ENCODE results near the gene ATOH7. TPM values are rescaled to one million over a fixed set of nuclear protein-coding genes. Genes with fewer than 3 reads are reported as not detected.

Gene ATOH7
- polyA plus RNA-seq, 3 donors, result not detected

DNA sequence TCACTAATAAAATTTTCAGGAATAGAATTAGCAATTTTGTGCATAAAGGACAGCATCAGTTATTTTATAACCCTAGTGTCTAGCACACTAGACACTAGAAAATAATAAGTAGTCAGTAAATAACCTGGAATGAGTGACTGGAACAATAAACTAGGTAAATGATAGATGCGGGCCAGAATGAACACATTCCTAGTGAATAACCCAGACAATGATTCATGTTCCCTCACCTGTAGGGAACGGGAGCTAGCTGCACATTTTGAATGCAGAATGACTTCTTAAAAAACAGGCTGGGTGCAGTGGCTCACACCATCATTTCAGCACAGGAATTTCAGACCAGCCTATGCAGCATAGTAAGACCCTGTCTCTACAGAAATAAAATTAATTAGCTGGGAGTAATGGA lies 3.2 kb upstream of the ATOH7 start:
- Histone ChIP-seq H3K27ac (ENCODE audit: low read depth in 1 of 2, low read length in 2 of 2) (no peak overlapping the region), H3K9me3 (replicated peaks in 1 of 2; ENCODE audit: control insufficient read depth in 1 of 2, insufficient read depth in 1 of 2, low read length in 2 of 2) (no peaks in the 10 kb centered on the region), H2AFZ (ENCODE audit: insufficient read depth, low read depth, low read length, poor library complexity, severe bottlenecking) (no peak overlapping the region), H3K4me2 (replicated peaks; ENCODE audit: extremely low read depth, low read length, poor library complexity, severe bottlenecking) (no peak overlapping the region), H3K36me3 (replicated peaks in 1 of 2; ENCODE audit: control insufficient read depth in 1 of 2, insufficient read depth in 2 of 2, low read length in 2 of 2) (no peaks in the 10 kb centered on the region), H3K9ac (ENCODE audit: insufficient read depth, low read length, poor library complexity, severe bottlenecking) (no peak overlapping the region), H3K27me3 (ENCODE audit: control insufficient read depth in 2 of 2, insufficient read depth in 2 of 2, low read length in 2 of 2) (peaks cover 11 to 29% of the 10 kb centered on the region in 2 donors), H4K20me1 (ENCODE audit: insufficient read depth, low read length) (no peaks in the 10 kb centered on the region), H3K4me1 (ENCODE audit: control insufficient read depth in 1 of 2, insufficient read depth in 2 of 2, low read length in 2 of 2) (peaks cover 10 to 13% of the 10 kb centered on the region in 2 donors), H3K4me3 (replicated peaks in 1 of 3; ENCODE audit: low read depth in 2 of 3, low read length in 3 of 3) (no peak overlapping the region), H3K79me2 (ENCODE audit: insufficient read depth, low read length) (no peaks in the 10 kb centered on the region)
- 83% methylated on average over 1 of the region's 2 CpGs for WGBS (ENCODE audit: insufficient coverage)
- Mint-ChIP-seq H3K36me3 (peaks cover 0 to 3% of the 10 kb centered on the region in 2 donors), H3K27ac (no peak overlapping the region), H3K4me3 (no peak overlapping the region), H3K9me3 (peaks cover 0 to 6% (median 0%) of the 10 kb centered on the region in 7 donors), H3K27me3 (ENCODE audit: low read depth in 3 of 3) (peaks cover 20 to 28% (median 23%) of the 10 kb centered on the region in 3 donors), H3K4me1 (peaks cover 12% of the 10 kb centered on the region)
- TF ChIP-seq, protein P1, sequence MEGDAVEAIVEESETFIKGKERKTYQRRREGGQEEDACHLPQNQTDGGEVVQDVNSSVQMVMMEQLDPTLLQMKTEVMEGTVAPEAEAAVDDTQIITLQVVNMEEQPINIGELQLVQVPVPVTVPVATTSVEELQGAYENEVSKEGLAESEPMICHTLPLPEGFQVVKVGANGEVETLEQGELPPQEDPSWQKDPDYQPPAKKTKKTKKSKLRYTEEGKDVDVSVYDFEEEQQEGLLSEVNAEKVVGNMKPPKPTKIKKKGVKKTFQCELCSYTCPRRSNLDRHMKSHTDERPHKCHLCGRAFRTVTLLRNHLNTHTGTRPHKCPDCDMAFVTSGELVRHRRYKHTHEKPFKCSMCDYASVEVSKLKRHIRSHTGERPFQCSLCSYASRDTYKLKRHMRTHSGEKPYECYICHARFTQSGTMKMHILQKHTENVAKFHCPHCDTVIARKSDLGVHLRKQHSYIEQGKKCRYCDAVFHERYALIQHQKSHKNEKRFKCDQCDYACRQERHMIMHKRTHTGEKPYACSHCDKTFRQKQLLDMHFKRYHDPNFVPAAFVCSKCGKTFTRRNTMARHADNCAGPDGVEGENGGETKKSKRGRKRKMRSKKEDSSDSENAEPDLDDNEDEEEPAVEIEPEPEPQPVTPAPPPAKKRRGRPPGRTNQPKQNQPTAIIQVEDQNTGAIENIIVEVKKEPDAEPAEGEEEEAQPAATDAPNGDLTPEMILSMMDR (IDR thresholded peaks at IDR 0.05), result no peak
- intact Hi-C loops (cut with micrococcal nuclease), result no loop called here
- no peak for DNase-seq

DNA sequence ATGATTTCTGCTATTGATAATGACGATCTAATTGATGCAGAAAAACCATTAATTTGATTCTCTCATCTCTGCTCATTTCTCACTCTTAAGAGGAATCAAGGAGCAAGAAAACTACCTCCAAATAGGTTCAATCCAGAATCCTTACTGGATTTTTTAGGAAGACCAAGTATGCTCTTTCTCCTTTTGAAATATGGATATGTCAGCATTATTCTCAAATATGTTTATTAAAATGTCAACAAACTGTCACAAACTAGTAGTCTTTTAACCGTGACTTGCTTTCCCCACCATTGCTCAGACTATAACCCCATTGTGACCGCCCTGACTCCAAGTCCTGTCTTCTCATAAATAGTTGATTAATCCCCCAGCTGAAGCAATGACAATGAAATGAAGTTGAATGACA lies 1.1 kb upstream of the ATOH7 start:
- Mint-ChIP-seq H3K4me1 (peaks cover 12% of the 10 kb centered on the region), H3K27ac (no peak overlapping the region), H3K36me3 (peaks cover 0 to 3% of the 10 kb centered on the region in 2 donors), H3K4me3 (no peak overlapping the region), H3K27me3 (ENCODE audit: low read depth in 3 of 3) (peaks cover 37 to 46% (median 37%) of the 10 kb centered on the region in 3 donors), H3K9me3 (peaks cover 0 to 6% (median 2%) of the 10 kb centered on the region in 7 donors)
- Histone ChIP-seq H3K9ac (ENCODE audit: insufficient read depth, low read length, poor library complexity, severe bottlenecking) (no peak overlapping the region), H3K27ac (ENCODE audit: low read depth in 1 of 2, low read length in 2 of 2) (no peak overlapping the region), H3K36me3 (replicated peaks in 1 of 2; ENCODE audit: control insufficient read depth in 1 of 2, insufficient read depth in 2 of 2, low read length in 2 of 2) (no peaks in the 10 kb centered on the region), H2AFZ (ENCODE audit: insufficient read depth, low read depth, low read length, poor library complexity, severe bottlenecking) (no peak overlapping the region), H3K9me3 (replicated peaks in 1 of 2; ENCODE audit: control insufficient read depth in 1 of 2, insufficient read depth in 1 of 2, low read length in 2 of 2) (no peaks in the 10 kb centered on the region), H3K4me1 (ENCODE audit: control insufficient read depth in 1 of 2, insufficient read depth in 2 of 2, low read length in 2 of 2) (peaks cover 10 to 13% of the 10 kb centered on the region in 2 donors), H3K4me2 (replicated peaks; ENCODE audit: extremely low read depth, low read length, poor library complexity, severe bottlenecking) (no peak overlapping the region), H4K20me1 (ENCODE audit: insufficient read depth, low read length) (no peaks in the 10 kb centered on the region), H3K27me3 (ENCODE audit: control insufficient read depth in 2 of 2, insufficient read depth in 2 of 2, low read length in 2 of 2) (peaks cover 23 to 45% of the 10 kb centered on the region in 2 donors), H3K4me3 (replicated peaks in 1 of 3; ENCODE audit: low read depth in 2 of 3, low read length in 3 of 3) (no peak overlapping the region), H3K79me2 (ENCODE audit: insufficient read depth, low read length) (no peaks in the 10 kb centered on the region)
- intact Hi-C loops (cut with micrococcal nuclease), result no loop called here
- WGBS (ENCODE audit: insufficient coverage), result no CpG with 5 or more reads among the region's 3 CpGs
- TF ChIP-seq, protein P1 (IDR thresholded peaks at IDR 0.05), result no peak
- DNase-seq, result no peak

All from CD14-positive monocyte (primary cell).